HG03521 (cell line): ENCODE data around the gene MFSD2A.
"Not testable (repeated sequence)": the region's sequence is repeated elsewhere in the genome, so short reads cannot be mapped to it uniquely, and the experiment has no call there.

ENCODE experiments used
- ATAC-seq: cut with Tn5 transposase; IDR thresholded peaks from one replicate; pipeline ENCODE4 v1.9.1; 2021; ENCODE audit warnings: mild to moderate bottlenecking, moderate library complexity; ENCODE audit not compliant: unreplicated experiment

MFSD2A gene

GRCh38 chr1:39954870-39955546 is at the start of gene MFSD2A:
TSS of gene MFSD2A (plus strand) at chr1:39955145. CDS start at chr1:39955293, 148 bp downstream.
- ATAC-seq: peak; percentile 78

- no peak for ATAC-seq
Measured at GRCh38 chr1:39905172-39905571, 49.8 kb upstream of the MFSD2A start.

GRCh38 chr1:39907528-39908453 is 47.2 kb upstream of the MFSD2A start:
- ATAC-seq: no peak

- ATAC-seq: no peak
Measured at GRCh38 chr1:39908534-39908933, 46.4 kb upstream of the MFSD2A start.

- ATAC-seq: no peak
Measured at GRCh38 chr1:39910263-39910662, 44.7 kb upstream of the MFSD2A start.

GRCh38 chr1:39913136-39913535 is 41.8 kb upstream of the MFSD2A start:
- ATAC-seq: not testable (repeated sequence)

- no peak for ATAC-seq
Measured at GRCh38 chr1:39915499-39916129, 39.3 kb upstream of the MFSD2A start.

GRCh38 chr1:39917825-39918224 is 37.1 kb upstream of the MFSD2A start:
- no peak for ATAC-seq

- peak; percentile 46 for ATAC-seq
Measured at GRCh38 chr1:39919545-39919944, 35.4 kb upstream of the MFSD2A start.

- ATAC-seq: no peak
Measured at GRCh38 chr1:39922251-39922688, 32.7 kb upstream of the MFSD2A start.

- no peak for ATAC-seq
Measured at GRCh38 chr1:39925721-39926342, 29.1 kb upstream of the MFSD2A start.

GRCh38 chr1:39926343-39926793 is 28.6 kb upstream of the MFSD2A start:
- no peak for ATAC-seq

- ATAC-seq: no peak
Measured at GRCh38 chr1:39926820-39927219, 28.1 kb upstream of the MFSD2A start.

- no peak for ATAC-seq
Measured at GRCh38 chr1:39927538-39927937, 27.4 kb upstream of the MFSD2A start.

GRCh38 chr1:39928809-39929587 is 25.9 kb upstream of the MFSD2A start:
- no peak for ATAC-seq

GRCh38 chr1:39933956-39934941 is 20.7 kb upstream of the MFSD2A start:
- no peak for ATAC-seq

GRCh38 chr1:39936724-39937491 is 18.0 kb upstream of the MFSD2A start:
- ATAC-seq: no peak

- ATAC-seq: no peak
Measured at GRCh38 chr1:39938856-39939255, 16.1 kb upstream of the MFSD2A start.
